Choroid plexus epithelial cell (primary cell): ENCODE data around the gene EIF3D.

ENCODE experiments used
- DNase-seq: peaks from one replicate; pipeline ENCODE4 v3.0.0-alpha.2; 2010; ENCODE audit warnings: low read depth
- H3K4me3 ChIP-seq: 2 replicates; pipeline ENCODE4 v1.5.1; 2011; ENCODE audit warnings: low read depth, mild to moderate bottlenecking, control low read depth, low read length, moderate library complexity
- CTCF ChIP-seq: conservative IDR thresholded peaks from 2 replicates; pipeline ENCODE4 v1.5.1; 2011; ENCODE audit warnings: low read depth, mild to moderate bottlenecking, control low read depth, inconsistent platforms, low read length, moderate library complexity

The EIF3D gene

GRCh38 chr22:36568846-36569245, 39.9 kb upstream of the EIF3D start:
- TF ChIP-seq CTCF, result no peak
- H3K4me3 ChIP-seq, result no peak overlapping the region
- no peak for DNase-seq

GRCh38 chr22:36566720-36567119, 37.8 kb upstream of the EIF3D start:
- H3K4me3 ChIP-seq, result no peak overlapping the region
- DNase-seq, result no peak
- no peak for TF ChIP-seq CTCF

- no peak for TF ChIP-seq CTCF
- DNase-seq, result no peak
- H3K4me3 ChIP-seq, result no peak overlapping the region
Measured at GRCh38 chr22:36565686-36566085, 36.7 kb upstream of the EIF3D start.

GRCh38 chr22:36565159-36565507, 36.2 kb upstream of the EIF3D start:
- DNase-seq, result no peak
- TF ChIP-seq CTCF, result no peak

GRCh38 chr22:36564422-36565158, 35.6 kb upstream of the EIF3D start:
- no peak for DNase-seq
- TF ChIP-seq CTCF, result no peak
- H3K4me3 ChIP-seq, result no peak overlapping the region

More at GRCh38 chr22:36565159-36565507, 36.2 kb upstream of the EIF3D start:
- H3K4me3 ChIP-seq, result no peak overlapping the region

GRCh38 chr22:36563898-36564297, 34.9 kb upstream of the EIF3D start:
- DNase-seq, result no peak
- TF ChIP-seq CTCF, result no peak
- no peak overlapping the region for H3K4me3 ChIP-seq

- DNase-seq, result no peak
- H3K4me3 ChIP-seq, result no peak overlapping the region
- no peak for TF ChIP-seq CTCF
Measured at GRCh38 chr22:36563444-36563843, 34.5 kb upstream of the EIF3D start.
